Ishikawa (cell line): ENCODE data around the gene MAML2.

ENCODE experiments used
- CREB1 ChIP-seq: IDR thresholded peaks from 2 replicates; pipeline ENCODE4 v1.6.1; 2012; ENCODE audit warnings: low read depth
- TAF1 ChIP-seq: IDR thresholded peaks from 2 replicates; pipeline ENCODE4 v1.6.1; 2012; ENCODE audit warnings: low read depth, mild to moderate bottlenecking
- TCF12 ChIP-seq: IDR thresholded peaks from 2 replicates; pipeline ENCODE4 v1.6.1; 2012; ENCODE audit warnings: low read depth
- YY1 ChIP-seq: IDR thresholded peaks from 2 replicates; pipeline ENCODE4 v1.6.1; 2012; ENCODE audit warnings: low read depth

DNA sequence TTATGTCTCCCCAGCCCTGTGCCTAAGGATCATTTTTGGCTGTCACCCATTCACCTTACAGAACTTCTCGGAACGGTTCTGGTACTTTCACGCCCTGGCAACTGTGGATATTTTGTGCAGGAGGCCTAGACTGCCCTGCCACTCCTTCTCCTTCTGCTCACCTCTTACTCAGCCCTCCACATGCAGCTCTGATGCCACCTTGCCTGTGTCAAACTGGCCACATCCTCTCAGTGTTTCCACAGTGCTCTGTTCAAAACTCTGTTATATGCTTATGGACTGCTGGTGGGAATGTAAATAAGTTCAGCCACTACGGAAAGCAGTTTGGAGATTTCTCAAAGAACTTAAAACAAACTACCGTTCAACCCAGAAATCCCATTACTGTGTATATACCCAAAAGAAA is 318.3 kb downstream of the MAML2 start:
- TF ChIP-seq TAF1 (no peak), CREB1 (no peak), YY1 (no peak), TCF12 (no peak)
